GM19025 (cell line): ENCODE data around the gene GPR75.

ENCODE experiments used
- ATAC-seq: cut with Tn5 transposase; IDR thresholded peaks from one replicate; pipeline ENCODE4 v1.9.1; 2021; ENCODE audit warnings: mild to moderate bottlenecking, low read depth, moderate library complexity; ENCODE audit not compliant: unreplicated experiment

Gene GPR75

DNA sequence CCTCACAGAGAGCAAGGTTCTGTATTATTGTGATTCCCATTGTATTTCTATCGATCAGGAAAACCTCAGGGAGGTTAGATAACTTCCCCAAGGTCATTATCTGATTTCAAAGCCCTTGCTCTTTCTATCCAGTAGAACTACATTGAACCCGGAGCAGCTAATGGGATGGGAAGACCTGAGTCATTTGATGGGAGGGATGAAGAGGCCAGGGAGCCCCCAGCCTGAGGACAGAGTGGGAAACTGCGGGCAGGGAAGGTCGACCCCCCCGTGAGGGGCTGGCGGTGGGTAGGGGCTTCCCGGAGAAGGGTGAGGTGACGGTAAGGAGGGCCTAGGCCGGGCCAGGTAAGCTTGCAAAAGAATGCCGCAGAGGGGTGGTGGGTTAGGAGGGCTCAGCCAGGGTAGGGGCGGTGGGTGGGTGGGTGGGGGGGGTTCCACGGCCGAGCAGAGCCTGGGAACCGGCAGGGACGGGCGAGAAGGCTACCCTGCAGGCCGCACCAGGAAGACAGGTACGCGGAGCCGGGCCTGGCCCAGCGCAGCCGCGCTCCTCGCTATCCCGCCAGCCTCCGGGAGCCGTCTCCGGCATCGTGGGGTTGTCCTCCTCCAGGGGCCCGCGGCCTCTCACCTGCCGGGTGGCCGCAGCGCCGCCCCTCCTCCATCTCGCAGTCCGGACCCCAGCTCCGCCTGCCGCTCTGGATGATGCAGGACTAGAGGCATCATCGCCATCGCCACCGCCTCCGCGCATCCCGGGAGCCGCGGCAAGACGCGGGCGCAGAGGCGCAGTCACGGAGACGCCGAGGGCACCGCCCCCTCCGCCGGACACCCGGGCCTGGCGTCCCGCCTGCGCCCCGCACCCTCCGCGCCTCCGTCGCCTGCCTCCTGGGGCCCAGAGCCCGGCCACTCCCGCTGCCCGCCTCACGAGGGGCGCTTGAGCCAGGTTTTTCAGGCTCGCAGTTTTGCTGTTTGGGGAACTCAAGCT is at the start of gene GPR75:
GPR75 (minus strand) TSS at position 762 of the 976 bp plus-strand sequence. CDS start 5,211 bp downstream, outside the sequence.
- ATAC-seq, result no peak

DNA sequence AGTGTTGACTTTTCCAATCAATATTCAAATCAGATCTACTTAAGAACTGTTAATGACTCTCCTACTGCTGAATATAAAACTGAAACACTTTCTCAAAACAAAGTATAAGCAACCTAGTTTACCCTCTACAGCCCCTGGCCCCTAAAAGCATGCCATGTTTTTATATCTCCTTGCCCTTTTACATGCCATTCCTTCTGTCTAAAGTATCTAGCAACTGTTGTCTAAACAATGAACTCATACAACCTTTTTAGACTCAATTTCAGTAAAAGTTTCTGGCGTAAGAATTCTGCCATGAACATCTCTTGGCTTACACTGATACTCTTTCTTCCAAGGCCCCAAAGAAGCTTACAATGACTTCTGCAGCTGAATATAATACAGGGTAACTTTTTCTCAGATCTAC is 47.8 kb upstream of the GPR75 start:
- ATAC-seq, result no peak

DNA sequence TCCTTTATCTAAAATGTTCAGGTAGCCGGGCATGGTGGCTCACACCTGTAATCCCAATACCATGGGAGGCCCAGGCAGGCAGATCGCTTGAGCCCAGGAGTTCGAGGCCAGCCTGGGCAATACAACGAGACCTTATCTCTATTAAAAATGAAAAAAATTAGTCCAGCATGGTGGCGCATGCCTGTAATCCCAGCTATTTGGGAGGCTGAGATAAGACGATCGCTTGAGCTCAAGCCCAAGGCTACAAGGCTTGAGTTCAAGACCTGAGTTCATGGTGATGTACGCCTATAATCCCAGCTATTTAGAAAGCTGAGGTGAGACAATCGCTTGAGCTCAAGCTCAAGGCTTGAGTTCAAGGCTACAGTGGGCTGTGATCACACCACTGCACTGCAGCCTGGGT is 45.6 kb upstream of the GPR75 start:
- ATAC-seq, result no peak

DNA sequence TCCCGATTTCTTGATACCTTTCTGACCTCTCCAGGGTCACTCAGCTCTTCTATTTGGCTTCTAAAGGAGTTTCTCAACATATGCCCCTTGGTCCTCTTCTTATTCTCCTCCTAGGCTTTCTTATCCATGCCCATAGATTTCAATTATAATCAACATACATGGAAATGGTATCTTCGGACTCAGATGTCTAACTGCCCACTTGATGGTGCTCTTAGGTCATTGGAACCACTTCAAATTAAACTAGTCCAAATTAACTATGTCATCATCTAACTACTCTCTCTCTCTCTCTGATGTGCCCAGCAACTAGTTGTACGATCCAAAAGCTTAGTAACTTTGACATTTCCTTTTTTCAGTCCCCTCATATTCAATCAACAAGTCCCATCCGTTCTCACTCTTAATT is 43.2 kb upstream of the GPR75 start:
- ATAC-seq, result no peak

DNA sequence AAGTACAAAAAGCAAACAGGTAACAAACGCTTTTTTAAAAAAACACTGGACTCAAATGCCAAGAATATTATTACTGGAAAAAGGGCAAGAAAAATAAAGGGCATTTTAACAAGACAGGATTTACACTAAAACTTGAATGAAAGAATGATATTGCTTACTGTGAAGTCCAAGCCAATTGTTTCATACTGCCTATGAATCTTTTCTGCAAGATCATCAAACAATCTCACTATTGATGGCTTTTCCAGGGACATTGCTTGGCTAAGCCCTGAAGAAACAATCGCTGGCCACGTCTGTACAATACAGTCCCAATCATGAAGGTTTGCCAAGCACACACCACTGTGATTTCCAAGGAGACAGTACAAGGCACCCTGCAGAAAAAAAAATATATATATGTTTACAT is 41.4 kb upstream of the GPR75 start:
- ATAC-seq, result no peak

DNA sequence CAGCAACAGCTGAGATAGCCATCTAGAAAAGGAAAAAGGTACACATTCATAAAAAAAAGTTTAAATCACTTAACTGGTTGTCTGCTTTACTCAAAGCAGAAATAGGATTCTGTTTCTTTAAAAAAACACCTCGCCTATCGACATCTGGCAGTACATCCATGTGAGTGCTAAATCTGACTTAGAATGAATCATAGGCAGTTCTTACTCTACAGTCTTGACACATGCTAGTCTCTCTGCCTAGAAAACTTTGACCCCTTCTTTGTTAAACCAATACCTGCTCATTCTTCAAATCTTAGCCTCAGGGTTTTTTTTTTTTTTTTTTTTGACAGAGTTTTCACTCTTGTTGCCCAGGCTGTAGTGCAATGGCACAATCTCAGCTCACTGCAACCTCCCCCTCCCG is 37.1 kb upstream of the GPR75 start:
- no peak for ATAC-seq

DNA sequence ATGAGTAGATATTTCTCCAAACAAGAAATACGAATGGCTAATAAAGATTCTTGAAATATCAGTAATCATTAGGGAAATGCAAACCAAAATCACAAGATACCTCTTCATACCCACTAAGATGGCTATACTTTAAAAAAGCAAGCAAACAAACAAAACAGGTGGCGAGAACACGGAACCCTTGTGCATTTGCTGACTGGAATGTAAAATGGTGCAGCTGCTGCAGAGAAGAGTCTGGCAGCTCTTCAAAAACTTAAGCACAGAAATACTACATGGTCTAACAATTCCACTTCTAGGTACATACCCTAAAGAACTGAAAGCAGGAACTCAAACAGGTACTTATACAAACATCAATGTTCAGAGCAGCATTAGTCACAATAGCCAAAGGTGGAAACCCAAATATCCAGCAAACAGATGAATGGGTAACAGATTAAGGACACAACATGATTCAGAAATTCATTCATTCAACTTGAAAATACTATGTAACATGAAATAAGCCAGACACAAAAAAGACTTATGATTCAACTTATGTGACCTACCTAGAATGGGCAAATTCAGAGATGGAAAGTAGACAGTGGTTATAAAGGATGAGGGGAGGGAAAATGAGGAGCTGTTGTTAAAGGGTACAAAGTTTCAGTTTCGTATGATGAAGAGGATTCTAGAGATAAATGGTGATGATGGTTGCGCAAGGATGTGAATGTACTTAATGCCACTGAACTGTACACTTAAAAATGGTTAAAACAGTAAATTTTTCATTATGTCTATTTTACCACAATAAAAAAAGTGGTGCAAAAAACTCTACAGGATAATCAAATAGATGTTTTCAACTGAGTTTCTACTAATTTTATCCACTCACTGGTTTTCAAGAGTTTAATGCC is 26.9 kb upstream of the GPR75 start:
- no peak for ATAC-seq

DNA sequence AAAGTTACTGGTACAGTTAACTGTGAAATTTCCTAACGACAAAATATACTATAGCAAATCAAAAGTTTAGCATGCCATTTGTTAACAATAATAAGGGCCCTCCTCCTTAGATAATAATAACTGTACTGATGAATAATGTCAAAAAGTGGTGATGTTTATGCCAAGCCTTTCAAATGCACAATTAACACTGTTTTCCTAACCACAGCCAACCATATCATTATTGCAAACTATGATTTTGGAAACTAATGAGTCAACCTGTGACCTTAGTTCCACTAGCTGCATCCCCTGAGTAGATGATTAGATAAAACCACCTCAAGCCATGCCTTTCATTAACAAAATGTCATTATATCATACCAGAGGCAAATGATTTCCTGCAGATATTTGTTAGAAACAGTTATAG is 25.1 kb upstream of the GPR75 start:
- ATAC-seq, result no peak

DNA sequence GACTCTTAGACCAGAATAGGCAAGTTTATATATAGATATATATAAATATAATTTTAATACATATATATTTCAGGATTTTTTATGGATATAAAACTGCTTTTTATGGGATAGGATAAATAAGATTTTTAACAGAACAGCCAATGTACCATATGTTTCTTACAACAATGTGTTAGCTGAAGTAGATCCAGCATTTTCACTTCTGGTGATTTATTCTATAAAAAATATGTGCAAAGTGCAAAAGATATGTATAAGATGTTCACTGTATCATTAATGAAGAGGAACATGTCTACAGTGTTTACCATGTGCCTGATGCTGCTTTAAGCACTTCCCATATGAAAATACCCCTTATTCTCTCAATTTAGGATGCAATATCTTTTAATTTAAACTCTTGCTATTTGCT is 22.2 kb upstream of the GPR75 start:
- no peak for ATAC-seq

DNA sequence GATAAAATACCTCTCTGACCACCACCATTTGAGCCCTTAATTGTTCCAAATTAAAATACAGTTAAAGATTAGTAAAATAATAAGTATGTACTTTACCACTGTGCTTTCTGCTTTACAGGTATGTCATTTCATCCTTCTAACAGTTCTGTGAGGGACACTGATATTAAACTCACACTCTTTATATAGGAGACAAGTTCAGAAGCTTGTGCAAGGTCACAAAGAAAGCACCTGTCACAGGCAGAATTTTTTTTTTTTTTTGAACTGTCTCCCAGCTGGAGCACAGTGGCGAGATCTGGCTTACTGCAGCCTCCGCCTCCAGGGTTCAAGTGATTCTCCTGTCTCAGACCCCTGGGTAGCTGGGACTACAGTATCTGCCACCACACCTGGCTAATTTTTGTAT is 21.6 kb upstream of the GPR75 start:
- no peak for ATAC-seq

DNA sequence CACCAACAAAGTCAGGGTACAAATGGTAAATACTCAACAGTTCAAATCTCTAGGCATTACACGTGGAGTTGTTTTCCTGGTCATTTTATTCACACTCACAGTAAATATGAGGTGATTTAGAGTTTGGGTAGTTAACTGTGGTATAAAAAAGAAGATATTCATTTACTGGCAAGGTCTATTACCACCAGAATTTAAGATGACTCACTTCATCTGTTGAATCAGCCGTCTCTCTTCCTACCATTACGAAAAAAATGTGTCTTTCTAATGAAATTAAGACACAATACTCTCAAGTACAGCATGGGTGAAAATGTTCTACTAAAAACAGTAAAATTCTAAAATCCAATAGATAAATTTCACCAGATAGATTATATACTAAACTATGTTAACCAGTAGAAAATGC is 21.0 kb upstream of the GPR75 start:
- ATAC-seq, result no peak

DNA sequence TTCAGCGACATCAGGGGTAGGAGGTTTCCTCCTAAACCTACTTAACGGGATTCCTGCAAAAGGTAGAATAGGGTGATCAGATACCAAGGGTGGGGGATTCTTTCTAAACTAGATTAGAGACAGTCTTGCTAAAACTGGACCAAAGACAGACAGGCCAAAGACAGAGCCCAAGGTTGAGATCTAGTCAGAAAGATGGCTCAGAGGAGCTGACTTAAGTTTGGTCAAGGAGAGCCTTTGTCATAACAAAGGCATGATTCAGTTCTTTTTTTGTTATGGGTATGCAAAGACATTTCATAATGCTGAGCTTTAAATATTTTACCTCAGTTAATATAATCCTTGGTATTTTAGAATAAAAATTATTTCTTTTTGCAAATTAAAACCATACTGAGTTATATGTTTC is 17.8 kb upstream of the GPR75 start:
- no peak for ATAC-seq

DNA sequence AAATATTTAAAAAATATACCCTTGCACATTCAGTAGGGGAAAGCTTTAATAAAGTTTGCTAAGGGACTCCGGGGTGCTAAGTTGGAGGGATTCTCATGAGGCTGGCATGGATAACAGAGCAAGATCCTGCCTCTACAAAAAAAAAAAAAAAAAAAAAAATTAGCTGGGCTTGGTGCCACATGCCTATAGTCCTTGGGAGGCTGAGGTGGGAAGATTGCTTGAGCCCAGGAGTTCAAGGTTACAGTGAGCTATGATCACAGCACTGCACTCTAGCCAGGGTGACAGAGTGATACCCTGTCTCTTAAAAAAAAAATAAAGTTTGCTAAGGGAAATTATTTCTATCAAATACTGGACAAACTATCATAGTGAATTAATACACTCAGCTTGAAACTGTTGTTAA is 17.3 kb upstream of the GPR75 start:
- no peak for ATAC-seq

DNA sequence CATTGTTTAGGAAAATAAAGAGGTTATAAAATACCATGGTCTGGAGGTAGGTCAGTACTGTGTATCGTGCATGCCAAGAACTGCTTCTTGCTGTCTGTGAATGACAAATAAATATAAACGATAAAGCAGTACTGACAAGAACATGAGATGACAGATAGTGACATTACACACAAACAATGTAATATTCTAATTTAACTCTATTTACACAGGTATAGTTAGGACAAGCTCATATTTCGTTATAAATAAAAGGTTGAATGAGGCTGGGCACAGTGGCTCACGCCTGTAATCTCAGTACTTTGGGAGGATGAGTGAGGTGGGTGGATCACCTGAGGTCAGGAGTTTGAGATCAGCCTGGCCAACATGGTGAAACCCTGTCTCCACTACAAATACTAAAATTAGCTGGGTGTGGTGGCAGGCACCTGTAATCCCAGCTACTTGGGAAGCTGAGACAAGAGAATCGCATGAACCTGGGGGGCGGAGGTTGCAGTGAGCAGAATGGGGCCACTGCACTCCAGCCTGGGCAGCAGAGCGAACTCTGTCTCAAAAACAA is 14.7 kb upstream of the GPR75 start:
- no peak for ATAC-seq

DNA sequence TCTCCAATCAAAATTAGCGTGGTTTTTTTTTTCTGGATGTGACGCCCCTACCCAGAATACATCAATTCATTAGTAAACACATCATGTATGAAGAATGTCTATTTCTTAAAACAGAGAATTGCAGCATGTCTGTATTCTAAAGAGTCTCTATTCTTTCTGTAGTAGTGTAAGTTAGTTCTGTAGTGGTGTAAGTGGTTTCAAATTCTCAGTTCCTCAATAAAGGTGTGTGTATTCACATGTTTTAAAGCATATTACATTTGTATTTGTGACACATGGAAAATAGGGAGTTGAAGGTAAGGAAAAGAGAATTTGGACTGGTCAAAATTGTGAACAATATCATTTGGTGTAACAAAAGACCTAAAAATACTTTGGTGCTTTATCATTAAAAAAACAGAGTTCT is 8.0 kb upstream of the GPR75 start:
- no peak for ATAC-seq

DNA sequence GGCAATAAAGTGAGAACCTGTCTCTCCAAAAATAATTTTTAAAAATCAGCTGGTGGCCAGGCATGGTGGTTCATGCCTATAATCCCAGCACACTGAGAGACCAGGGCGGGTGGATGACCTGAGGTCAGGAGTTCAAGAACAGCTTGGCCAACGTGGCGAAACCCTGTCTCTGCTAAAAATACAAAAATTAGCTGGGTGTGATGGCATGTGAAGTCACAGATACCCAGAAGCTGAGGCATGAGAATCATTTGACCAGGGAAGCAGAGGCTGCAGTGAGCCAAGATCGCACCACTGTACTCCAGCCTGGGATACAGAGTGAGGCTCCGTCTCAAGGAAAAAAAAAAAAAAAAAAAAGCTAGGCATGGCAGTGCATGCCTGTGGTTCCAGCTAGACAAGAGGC is 7.4 kb upstream of the GPR75 start:
- ATAC-seq, result no peak

DNA sequence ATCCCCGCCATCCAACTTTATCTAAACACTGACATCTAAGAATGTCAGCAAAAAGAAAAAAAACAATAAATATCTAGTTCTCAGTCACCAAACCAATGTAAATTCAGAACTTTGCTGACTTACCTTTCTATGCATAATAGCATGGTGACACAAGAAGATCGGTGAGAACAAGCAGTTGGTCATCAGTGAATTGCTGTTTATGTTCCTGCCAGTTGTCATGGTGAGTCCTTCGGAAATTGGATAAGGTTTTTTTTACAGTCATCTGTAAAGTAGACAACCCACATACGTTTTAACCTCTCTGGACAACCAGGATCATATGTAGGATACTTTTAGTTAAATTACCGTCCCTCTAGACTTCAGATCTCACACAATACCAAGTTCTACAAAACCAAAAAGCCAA is 6.2 kb upstream of the GPR75 start:
- ATAC-seq, result no peak

DNA sequence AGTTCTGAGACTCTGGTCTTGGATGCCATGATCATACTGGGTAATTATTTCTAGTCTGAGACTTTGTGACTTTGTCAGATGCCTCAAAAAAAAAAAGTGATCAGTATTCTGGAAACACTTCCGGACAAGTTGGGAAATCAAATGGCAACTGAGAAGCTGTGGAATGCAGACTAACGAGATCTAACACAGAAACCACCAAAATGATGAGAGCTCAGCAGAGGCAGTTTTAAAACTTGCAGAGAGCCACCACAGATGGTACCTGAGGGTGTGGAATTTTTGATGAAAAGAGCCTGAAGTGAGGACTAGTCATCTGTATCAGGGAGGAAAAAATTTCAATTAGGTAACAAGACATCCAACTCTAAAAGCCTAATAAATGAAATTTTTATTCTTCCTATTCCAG is 5.5 kb upstream of the GPR75 start:
- ATAC-seq, result no peak

DNA sequence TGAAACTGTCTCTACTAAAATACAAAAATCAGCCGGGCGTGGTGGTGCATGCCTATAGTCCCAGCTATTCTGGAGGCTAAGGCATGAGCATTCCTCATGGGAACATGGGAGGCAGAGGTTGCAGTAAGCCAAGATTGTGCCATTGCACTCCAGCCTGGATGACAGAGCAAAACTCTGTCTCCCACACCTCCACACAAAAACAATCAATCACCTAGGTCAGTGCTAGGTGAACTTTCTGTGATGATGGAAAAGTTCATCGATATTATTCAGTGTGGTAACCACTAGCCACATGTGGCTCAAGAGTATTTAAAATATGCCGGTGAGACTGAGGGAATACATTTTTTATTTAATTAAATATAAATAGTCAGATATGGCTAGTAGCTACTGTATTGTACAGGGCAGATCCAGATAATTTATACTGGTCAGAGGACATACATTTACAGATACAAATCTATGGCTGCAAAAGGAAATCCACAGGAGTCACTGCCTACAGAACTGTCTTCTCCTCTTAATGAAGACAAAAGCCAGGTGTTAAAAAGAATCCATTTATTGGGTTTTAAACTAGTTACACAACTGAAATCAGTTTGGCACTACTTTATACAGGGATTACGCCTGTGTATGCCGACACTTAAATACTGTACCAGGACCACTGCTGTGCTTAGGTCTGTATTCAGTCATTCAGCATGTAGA is 3.9 kb upstream of the GPR75 start:
- no peak for ATAC-seq

DNA sequence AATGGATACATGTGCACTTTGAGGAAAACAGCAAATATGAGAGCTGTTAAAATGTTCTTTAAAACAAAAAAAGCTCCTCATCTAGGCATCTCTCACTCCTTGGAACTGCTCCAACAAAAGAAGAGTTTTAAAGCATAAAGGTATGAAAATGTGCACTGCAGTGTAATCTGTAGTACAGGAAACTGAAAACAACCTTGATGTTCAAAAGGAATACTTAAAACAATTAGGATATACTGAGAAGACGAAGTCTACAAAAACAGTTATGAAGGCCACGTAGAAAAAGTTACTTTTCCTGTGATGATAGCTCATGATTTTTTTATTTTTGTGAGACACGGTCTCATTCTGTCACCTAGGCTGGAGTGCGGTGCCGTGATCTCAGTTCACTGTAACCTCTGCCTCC is 2.1 kb upstream of the GPR75 start:
- ATAC-seq, result no peak

DNA sequence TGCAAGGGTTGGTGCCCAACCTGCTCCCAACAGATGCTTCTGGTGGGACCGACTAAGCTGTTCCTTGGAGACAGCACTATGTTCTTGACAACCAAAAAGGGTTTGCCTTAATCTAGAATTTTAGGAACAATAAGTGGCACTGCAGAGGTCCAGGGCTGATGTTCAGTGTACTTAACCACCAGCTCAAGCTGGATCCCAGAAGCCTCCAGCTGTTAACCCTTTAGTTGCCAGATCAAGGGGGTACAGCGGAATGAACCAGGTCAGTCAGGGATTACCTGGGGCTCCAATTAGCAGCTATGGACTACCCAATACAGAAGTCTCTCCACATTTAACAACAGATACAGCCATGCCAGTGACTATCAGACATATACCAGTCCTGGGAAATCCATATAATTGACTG is 3.5 kb downstream of the GPR75 start:
- no peak for ATAC-seq
